ENCODE data around the gene GFER.

The GFER gene

DNA sequence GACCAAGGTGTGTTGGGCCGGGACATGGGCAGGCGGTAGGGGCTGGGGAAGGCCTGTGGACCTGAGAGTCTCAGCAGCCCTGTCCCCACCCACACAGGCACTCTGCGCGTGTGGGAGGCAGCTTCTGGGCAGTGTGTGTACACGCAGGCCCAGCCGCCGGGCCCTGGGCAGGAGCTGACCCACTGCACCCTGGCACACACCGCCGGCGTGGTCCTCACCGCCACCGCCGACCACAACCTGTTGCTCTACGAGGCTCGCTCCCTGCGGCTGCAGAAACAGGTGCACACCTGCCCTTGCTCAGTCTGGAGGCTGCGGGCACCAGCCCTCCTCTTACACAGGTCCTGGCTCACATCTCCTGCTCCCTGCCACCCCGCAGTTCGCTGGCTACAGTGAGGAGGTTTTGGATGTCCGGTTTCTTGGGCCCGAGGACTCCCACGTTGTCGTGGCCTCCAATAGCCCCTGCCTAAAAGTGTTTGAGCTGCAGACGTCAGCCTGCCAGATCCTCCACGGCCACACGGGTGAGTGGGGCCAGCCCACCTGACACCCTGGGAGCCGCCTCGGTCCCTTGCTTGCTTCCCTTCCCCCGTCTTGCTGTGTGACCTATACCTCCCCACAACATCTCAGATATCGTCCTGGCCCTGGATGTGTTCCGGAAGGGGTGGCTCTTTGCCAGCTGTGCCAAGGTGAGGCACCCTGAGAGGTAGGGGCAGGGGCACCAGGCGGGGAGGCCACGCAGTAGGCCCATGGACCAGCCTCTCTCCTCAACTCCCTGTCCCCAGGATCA, 8.4 kb upstream of the GFER start:
- DNase-seq: no peak

DNA sequence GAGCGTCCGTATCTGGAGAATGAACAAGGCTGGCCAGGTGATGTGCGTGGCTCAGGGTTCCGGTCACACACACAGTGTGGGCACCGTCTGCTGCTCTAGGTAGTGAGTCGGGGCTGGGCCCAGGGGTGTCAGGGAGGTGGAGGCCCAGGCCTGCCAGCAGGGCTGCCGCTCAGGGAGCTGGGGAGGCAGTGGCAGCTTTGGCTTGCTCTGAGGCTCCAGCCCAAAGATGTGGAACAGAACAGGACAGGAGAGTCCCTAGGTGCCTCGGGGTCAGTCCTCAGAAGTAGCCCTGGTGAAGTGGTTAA, 7.8 kb upstream of the GFER start:
- no peak for DNase-seq

DNA sequence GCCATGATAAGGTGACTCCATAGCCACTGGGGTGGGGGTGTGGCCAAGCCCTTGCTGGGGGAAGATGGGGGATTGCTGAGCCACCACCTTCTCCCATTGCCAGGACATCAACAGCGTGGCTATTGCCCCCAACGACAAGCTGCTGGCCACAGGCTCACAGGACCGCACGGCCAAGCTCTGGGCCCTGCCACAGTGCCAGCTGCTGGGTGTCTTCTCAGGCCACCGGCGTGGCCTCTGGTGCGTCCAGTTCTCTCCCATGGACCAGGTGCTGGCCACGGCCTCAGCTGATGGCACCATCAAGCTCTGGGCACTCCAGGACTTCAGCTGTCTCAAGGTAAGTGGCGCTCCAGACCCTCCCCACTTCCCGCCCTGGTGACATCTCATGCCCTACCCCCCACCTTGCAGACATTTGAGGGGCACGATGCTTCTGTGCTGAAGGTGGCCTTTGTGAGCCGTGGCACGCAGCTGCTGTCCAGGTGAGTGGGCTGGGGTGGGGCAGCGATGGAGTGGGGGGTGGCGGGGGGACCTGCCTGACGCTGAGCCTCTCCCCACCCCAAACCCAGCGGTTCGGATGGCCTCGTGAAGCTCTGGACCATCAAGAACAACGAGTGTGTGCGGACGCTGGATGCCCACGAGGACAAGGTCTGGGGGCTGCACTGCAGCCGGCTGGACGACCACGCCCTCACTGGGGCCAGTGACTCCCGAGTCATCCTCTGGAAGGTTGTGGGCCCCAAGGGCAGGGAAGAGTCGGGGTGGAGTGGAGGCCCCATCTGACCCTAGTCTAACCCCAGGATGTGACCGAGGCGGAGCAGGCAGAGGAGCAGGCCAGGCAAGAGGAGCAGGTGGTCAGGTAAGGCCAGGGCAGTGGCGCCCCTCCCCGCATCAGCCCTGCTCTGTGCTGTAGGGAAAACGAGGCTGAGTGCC, 6.8 kb upstream of the GFER start:
- DNase-seq: no peak

DNA sequence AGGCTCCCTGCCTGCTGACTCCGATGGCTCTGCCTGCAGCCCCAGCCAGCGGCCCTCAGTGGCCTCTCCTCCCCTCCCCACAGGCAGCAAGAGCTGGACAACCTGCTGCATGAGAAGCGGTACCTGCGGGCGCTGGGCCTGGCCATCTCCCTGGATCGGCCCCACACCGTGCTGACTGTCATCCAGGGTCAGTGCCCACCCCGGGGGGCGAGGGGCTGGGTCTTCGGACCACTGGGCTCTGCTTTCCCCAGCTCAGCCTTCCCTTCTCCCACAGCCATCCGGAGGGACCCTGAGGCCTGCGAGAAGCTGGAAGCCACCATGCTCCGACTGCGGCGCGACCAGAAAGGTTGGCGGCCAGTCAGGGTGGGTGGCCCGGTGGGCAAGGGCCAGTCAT, 6.1 kb upstream of the GFER start:
- no peak for DNase-seq

DNA sequence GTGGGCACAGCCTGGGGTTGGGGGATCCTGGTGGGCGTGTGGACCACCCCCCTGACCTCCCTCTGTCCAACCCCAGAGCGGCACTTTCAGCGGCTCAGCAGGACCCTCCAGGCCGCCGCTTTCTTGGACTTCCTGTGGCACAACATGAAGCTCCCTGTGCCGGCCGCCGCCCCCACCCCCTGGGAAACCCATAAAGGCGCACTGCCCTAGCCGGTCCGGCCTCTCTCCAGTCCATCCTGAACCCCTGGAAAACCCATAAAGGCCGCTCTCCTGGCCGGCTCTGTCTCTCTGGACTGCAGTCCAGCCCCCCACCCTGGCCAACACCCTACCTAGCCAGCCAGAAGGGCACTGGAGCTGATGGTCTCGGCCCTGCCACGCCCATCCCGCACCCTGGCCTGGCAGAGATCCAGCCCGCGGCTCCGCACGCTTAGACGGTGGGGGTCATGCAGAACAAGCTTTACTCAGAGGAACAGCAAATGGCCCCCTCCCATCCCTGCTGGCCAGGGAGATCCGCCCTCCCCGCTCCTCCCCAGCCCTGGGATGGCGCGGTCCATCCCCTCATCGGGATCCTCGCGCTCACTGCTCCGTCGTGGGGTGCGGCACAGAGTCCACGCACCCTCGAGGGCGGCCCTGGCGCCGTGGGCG, 5.4 kb upstream of the GFER start:
- DNase-seq: no peak

DNA sequence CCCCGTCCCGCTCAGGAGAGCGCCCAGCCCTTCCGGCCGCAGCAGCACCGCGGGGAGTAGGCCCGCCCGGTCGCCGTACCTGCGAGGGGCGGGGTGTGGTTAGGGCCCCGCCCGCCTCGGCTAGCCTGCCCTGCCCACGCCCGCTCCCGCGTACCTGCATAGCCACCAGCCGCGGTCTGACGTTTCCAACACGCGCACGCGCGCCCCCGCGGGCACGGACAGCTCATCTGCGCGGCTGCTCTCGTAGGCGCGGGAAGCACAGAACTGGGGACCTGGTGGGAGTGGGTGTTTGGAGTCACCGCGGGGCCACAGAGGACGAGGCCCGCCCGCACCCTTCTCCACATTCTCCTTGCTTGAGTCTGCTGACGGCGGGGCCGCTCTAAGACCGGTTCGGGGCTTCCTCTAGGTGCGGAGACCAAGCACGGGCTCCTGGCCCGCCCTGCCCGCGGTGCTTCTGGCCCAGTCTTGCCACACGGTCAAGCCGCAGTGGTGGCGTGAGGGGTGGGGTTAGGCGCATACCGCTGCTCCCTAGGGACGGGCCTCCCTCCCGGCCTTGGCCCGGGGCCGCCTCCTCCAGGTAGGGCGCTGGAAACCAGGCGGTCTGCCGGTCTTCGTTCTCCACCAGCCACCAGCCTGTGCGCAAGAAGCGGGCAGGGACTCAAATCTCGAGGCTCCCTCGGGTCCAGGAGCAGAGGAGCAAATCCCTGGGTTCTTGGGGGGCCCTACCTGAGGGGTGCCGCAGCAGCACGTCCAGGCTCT, 4.5 kb upstream of the GFER start:
- DNase-seq: no peak

DNA sequence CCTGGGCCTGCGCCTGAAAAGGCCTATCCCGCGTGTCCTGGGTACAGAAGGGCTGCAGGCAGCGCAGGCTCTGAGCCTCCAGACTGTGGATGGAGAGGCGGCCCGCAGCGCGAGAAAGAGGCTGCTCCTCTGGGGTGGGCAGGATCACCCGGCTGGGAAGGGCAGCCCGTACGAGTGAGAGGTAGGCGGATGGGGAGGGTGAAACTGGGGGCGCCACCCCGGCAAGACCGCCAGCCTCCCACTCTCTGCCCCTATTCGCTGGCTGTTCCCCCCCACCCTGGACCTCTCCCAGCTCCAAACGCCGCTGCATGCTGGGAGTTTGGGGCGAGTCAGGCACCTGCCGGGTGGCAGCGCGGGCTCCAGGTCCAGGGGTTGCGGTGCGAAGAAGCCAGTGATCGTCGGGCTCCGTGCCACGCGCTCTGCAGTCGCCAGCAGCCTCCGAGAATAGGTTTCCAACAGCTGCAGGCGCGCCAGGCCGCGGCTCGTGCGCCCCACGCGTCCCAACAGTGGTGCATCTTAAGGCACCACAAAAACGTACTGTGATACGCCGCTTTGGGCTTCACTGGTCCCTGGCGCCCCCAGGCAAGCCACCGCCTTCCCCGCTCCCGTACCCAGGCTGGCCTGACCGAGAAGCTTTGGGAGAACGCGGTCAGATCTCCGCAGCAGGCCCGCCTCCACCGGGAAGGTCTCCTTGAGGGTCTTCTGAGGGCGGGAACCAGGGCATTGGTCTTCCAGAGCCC, 3.8 kb upstream of the GFER start:
- no peak for DNase-seq

DNA sequence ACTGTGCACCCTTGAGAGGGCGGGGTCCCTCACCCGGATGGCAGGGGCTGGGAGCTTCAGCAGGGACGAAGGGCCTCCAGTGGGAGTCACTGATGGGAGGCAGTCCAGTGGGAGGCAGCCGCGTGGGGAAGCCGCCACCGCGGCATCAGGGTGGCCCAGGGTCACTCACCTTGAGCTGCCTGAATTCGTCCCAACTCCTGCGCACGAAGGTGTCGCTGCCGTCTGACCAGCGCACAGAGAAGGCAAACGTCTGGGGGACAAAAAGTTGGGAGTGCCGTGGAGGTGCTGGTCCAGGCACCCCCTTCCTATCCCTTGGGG, 3.3 kb upstream of the GFER start:
- no peak for DNase-seq

DNA sequence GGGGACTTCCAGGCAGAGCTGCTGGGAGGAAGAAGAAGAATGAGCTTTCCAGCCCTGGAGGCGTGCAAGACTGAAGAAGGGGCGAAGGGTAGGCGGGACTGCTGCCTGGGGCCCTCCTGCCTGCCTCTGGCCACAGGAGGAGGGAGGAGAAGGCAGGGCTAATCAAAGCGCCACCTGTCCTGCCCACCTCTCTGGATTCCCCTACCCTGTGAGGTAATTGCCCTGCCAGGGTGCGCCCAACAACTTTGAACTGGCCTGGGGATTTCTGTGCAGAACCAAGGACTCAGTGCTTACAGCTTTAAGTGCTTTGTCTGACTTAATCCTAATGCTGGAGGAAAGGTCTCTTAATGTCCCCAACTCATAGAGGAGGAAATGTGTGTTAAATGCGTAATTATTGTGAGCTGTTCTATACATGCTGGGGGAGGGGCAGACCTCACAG, 2.6 kb upstream of the GFER start, which contains the start of gene NOXO1:
TSS of gene NOXO1 (minus strand) at position 72 of the 439 bp plus-strand sequence. CDS start 290 bp downstream, outside the sequence.
- no peak for DNase-seq

DNA sequence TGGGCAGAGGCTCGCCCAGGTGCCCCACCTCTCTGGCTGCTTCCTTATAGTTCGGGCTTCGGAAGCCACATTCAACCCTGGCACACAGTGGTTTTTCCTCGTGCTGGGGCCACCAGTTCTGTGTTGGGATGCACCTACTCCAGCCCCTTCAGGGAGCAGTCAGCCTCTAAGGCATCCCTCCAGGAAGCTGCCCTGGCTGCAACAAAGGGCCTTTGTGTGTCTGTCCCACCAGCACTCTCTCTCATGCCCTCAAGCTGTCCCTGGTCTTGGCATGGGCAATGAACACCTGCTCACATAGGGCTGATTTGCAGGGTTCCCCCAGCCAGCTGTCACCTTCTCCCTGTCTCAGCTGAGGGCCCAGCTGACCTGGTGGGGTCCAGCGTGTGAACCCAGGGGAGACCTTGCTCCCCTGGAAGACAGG, 2.0 kb upstream of the GFER start:
- DNase-seq: no peak

DNA sequence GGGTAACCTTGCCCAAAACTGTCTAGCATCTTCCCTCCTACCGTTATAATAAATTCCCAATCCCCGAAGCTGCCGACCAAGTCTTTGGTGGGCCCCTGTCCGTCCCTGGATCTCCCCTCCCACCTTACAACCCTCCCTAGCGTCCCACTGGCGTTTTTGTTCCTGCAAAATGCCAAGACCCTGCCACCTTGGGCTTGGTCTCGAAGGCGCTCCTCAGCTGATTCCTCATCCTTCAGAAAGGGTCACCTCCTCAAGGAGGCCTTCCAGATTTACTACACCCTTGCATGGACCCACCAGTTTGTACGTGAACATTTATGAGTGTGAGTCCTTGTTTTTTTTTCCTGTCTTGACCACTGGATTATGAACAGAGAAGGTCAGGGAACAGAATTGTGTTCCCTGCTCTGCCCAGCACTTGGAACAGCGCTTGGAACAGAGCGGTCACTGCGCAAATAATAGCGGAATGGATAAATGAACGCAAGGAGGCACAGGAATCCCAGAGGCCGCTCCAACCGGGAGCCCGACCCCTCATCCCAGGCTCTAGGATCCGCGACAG, 926 bp upstream of the GFER start:
- DNase-seq: no peak

DNA sequence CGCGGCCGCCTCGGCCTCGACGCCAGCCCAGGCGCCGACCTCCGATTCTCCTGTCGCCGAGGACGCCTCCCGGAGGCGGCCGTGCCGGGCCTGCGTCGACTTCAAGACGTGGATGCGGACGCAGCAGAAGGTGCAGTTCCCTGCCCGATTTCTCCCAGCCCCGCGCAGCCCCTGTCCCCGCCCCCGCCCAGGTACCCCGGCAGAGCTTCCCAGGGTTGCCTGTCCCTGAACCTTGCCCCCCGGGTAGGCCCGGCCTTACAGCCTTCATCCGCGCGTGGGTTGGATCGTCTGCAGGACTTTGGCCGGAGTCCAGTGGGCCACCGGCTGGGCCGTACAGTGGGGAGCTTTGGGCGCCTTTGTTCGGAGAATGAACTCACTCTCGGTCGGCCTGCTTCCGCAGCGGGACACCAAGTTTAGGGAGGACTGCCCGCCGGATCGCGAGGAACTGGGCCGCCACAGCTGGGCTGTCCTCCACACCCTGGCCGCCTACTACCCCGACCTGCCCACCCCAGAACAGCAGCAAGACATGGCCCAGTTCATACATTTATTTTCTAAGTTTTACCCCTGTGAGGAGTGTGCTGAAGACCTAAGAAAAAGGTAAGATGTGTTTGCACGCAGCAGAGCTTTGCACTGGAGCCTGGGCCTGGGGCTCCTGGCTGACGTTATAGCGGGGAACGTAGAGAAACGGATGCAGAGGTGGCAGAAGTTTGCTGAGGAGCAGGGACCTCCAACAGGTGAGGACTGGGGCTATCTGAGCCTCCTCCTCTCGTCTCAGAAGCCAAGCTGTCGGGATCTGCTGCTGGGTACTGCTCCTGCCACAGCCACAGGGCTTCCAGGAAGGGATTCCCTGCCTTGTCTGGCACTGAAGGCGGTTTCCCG, 593 bp downstream of the GFER start:
- DNase-seq: peak in 4 of 6 experiments; percentile 40 to 58 (median 43)

DNA sequence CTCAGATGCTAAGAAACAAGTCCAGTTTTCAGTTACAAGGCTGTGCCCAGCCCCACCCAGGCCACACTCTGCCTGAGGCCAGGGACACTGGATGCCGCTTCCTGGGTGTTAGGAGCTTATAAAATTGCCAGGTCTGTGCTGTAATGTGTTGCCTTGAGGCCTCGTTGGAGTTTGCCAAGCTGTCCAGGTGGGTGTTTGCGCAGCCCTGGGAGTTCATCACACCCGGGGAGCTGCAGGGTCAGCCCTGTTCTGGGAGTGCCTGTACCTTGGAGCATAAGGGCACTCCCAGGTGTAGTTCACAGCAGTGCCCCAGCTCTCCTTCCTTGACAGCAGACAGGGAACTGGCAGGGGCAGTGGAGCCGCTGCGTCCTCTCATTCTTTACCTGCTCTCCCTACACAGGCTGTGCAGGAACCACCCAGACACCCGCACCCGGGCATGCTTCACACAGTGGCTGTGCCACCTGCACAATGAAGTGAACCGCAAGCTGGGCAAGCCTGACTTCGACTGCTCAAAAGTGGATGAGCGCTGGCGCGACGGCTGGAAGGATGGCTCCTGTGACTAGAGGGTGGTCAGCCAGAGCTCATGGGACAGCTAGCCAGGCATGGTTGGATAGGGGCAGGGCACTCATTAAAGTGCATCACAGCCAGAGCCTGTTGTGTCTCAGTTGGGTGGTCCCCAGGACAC, 1.6 kb downstream of the GFER start:
- DNase-seq: no peak

DNA sequence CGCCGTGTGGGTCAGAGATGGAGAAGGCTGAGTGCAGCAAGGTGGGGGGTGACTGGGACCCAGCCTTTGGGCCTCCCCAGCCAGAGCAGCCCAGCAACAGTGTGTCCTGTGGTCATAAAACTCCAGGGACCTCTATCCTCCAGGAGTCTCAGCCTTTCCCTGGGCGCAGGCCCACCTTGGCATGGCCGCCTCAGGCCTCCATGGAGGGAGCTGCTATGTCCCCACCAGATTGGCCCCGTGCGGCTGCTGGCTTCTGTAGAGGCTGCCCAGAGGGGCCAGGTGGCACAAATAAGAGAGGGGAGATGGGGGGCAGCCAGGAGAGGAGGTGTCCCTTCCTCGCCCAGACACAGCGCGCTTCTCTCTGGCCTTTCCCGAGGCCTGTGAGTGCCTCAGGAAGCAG, 3.2 kb downstream of the GFER start:
- no peak for DNase-seq

DNA sequence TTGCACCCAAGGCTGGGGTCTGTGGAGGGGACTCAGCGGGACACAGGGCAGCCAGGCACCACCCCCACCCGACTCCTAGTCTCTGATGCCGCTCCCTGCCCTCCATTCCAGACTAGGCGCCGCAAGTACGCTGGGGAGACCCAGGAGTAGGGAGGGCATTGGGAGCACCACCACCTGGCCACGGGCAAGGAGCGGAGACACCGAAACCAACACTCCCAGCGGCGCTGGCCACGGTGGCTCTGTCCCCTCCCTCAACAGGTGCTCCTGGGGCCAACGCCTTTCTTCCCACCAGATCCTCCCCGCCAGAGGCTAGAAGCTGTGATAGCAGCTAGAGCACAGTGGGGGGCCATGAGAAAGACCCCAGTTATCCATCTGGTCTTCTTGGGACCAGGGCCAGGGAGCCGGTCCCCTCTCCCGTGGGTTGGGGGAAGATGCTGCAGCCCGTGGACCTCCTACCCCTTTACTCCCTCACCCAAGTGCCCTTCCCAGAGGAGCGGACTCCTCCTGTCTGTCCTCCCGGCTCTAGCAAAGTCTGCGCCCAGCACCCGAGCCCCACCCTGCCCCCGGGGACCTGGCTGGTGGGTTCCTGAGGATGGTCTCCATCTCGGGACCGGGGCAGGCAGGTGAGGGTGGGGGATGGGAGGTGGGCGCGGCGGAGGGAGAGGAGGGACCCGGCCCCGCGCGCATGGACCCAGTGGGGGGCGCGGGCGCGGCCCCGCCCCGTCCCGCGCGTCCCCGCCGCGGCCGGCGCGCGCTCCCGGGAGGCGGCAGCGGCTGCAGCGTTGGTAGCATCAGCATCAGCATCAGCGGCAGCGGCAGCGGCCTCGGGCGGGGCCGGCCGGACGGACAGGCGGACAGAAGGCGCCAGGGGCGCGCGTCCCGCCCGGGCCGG, 5.5 kb downstream of the GFER start, which contains the start of gene SYNGR3:
TSS of gene SYNGR3 (plus strand) at position 762 of the 892 bp plus-strand sequence. CDS start 133 bp downstream, outside the sequence.
- DNase-seq: peak in 1 of 6 experiments; percentile 12

DNA sequence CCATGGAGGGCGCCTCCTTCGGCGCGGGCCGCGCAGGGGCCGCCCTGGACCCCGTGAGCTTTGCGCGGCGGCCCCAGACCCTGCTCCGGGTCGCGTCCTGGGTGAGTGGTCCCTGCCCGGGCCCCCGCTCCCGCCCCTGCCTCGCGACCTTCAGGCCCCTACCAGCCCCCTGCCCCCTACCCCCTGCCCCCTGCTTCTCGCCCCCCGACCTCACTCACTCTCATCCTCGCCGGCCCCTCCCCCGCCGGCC, 6.0 kb downstream of the GFER start:
- DNase-seq: no peak

DNA sequence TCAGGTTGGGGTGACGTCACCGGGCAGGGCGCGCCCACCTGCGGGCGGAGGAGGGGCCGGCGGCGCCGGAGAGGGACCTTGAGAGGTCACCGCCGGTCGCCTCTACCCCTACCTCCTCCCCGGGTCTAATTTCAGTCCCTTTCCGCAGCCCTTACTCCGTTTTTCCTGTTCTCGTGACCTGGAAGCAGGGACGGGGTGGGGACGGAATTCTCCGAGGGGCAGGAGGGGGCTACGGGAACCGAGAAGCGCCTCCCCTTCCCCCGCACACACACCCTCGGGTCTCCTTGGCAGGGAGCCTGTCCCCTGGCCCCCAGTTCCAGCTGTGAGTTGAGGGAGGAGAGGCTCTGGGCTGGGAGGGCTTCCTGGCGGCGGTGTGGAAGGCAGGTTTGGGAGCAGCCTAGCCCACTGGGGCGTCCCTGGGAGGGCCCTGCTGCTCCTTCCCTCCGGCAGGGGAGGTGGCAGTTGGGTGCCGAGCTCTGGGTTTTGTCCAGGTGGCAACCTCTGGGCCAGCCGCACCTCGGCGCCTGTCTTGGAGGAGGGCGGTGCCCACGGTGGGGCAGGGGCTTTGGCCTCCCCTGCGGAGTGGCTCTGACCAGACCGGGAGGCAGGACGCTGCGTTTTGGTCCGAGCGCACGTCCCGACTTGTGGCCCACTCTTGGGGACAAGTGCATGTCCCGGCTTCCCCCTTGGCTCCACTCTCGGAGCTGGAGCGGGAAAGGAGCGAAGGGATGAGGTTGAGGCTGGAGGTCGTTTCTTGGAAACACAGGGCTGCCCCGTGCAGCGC, 6.5 kb downstream of the GFER start:
- peak in 4 of 6 experiments; percentile 15 to 40 (median 28) for DNase-seq

DNA sequence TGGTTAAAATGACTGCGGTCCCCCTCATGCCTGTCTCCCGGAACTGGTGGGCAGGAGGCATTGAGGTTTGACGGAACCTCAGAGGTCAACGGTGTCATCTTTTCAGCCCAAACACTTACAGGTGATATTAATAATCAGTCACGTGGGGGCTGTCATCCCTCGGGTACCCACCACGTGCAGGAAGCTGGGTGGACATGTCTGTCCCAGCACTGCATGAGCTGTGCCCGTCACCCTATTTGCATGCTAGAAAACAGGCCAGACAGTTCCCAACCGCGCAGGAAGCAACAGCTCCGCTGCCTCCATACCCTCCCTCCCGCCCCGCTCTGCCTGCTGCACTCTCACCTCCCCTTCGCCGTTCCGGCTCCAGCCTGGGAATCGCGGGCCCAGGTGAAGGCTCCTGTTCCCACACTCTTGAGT, 7.2 kb downstream of the GFER start:
- DNase-seq: peak; percentile 13 to 49 (median 38)
